PFSK-1 (cell line): ENCODE results near the gene CHIC2.

Source experiments
- FOXP2 ChIP-seq: optimal IDR thresholded peaks from 2 replicates; pipeline ENCODE3; 2011; ENCODE audit warnings: borderline replicate concordance, control low read depth, inconsistent platforms; ENCODE audit not compliant: insufficient read depth; ENCODE audit errors: extremely low read length, extremely low read depth
- POLR2AphosphoS5 ChIP-seq: IDR thresholded peaks from 2 replicates; pipeline ENCODE4 v1.6.1; 2012; ENCODE audit warnings: low read depth, mild to moderate bottlenecking, control low read depth, low read length, moderate library complexity
- REST ChIP-seq, 2 experiments: IDR thresholded peaks; 2 replicates each; pipeline versions ENCODE4 v1.6.1 to v1.8.0; 2011 to 2012; ENCODE audit warnings: low read depth in 2 of 2, low read length in 2 of 2, control low read depth in 1 of 2, inconsistent platforms in 1 of 2, mild to moderate bottlenecking in 1 of 2, moderate library complexity in 1 of 2; ENCODE audit not compliant: insufficient read depth in 1 of 2
- SIN3A ChIP-seq: IDR thresholded peaks from 2 replicates; pipeline ENCODE4 v1.6.1; 2012; ENCODE audit warnings: mild to moderate bottlenecking, low read length, moderate library complexity, borderline replicate concordance; ENCODE audit not compliant: insufficient read depth
- TAF1 ChIP-seq: IDR thresholded peaks from 2 replicates; pipeline ENCODE4 v1.6.1; 2012; ENCODE audit warnings: low read length, control low read depth, borderline replicate concordance; ENCODE audit not compliant: insufficient read depth

The CHIC2 gene

GRCh38 chr4:54005475-54005874 lies 58.9 kb downstream of the CHIC2 start:
- no peak for TF ChIP-seq POLR2AphosphoS5
- no peak for TF ChIP-seq FOXP2
- no peak for TF ChIP-seq TAF1
- TF ChIP-seq SIN3A, result no peak
- TF ChIP-seq REST (IDR thresholded peaks at IDR 0.05; ENCODE audit: insufficient read depth in 1 of 2, low read depth in 2 of 2, low read length in 2 of 2), result no peak

GRCh38 chr4:54004463-54004862 lies 59.9 kb downstream of the CHIC2 start:
- TF ChIP-seq TAF1 (no peak), REST (IDR thresholded peaks at IDR 0.05; ENCODE audit: insufficient read depth in 1 of 2, low read depth in 2 of 2, low read length in 2 of 2) (no peak), FOXP2 (no peak), POLR2AphosphoS5 (no peak), SIN3A (no peak)

DNA sequence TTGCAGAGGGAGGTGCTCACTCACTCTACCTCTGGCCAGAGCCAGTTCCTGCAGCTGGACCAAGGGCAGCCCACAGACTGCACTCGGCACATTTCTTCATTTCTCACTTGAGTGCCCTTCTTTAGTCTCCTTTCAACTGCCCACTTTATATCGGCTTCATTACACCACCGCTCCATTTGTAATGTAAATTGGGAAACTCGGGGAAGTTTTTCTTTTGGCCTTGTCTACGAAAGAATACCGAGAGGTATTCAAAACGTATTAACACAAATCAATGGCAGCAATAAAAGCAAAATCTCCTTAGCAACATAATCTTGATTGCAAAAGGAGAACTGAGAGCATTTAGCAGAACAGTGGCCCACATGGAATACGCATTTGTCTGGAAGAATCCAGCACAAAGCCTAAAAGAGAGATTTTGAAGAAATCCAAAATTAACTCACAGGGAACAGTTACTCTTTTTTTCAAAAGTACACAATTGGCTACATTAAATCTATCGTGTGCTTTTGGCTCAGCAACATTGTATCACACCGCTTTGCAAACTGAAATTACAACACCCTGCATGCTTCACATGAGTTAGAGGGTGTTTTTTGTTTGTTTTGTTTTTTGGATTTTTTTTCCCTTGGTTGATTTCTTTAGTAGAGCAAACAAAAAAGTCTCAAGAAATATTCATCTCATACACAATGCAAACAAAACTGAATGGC lies 62.6 kb downstream of the CHIC2 start:
- no peak for TF ChIP-seq REST (IDR thresholded peaks at IDR 0.05; ENCODE audit: insufficient read depth in 1 of 2, low read depth in 2 of 2, low read length in 2 of 2)
- no peak for TF ChIP-seq TAF1
- no peak for TF ChIP-seq POLR2AphosphoS5
- TF ChIP-seq SIN3A, result no peak
- TF ChIP-seq FOXP2, result no peak

GRCh38 chr4:53997898-53998297 lies 66.5 kb downstream of the CHIC2 start:
- TF ChIP-seq SIN3A, result no peak
- TF ChIP-seq FOXP2, result no peak
- TF ChIP-seq REST (IDR thresholded peaks at IDR 0.05; ENCODE audit: insufficient read depth in 1 of 2, low read depth in 2 of 2, low read length in 2 of 2), result no peak
- TF ChIP-seq TAF1, result no peak
- no peak for TF ChIP-seq POLR2AphosphoS5
